GM23338 (cell line): Measurements from ENCODE around the gene TRIM59. TPM values are rescaled to one million over a fixed set of nuclear protein-coding genes. Genes with fewer than 3 reads are reported as not detected.

Experiments
- ATAC-seq: fragments of 200-7000 bp; cut with Tn5 transposase; 3 replicates; pipeline ENCODE4 v1.9.1; 2020
- DNase-seq: peaks from one replicate; pipeline ENCODE4 v3.0.0-alpha.2; 2015; ENCODE audit warnings: low spot score
- H2AFZ ChIP-seq: fragments of 200-600 bp; sonication (generic); 2 replicates; pipeline ENCODE4 v1.8.0; 2016; ENCODE audit warnings: antibody characterized with exemption, mild to moderate bottlenecking, moderate library complexity
- H3F3A ChIP-seq: fragments of 200-600 bp; sonication (generic); replicated peaks from 2 replicates; pipeline ENCODE4 v1.8.0; 2017; ENCODE audit warnings: antibody characterized with exemption, mixed run types, low read depth
- H3K27ac ChIP-seq: fragments of 200-600 bp; sonication (generic); 2 replicates; pipeline ENCODE4 v1.6.1; 2016; ENCODE audit warnings: low read depth
- H3K27me3 ChIP-seq: fragments of 200-600 bp; sonication (generic); 2 replicates; pipeline ENCODE4 v1.8.0; 2016; ENCODE audit warnings: mild to moderate bottlenecking, mixed run types, moderate library complexity; ENCODE audit not compliant: insufficient read depth
- H3K36me3 ChIP-seq: fragments of 200-600 bp; sonication (generic); 2 replicates; pipeline ENCODE4 v1.8.0; 2016; ENCODE audit warnings: mild to moderate bottlenecking; ENCODE audit not compliant: insufficient read depth
- H3K4me1 ChIP-seq: fragments of 200-600 bp; sonication (generic); 2 replicates; pipeline ENCODE4 v1.8.0; 2016; ENCODE audit warnings: mild to moderate bottlenecking, moderate library complexity; ENCODE audit not compliant: insufficient read depth
- H3K4me2 ChIP-seq: fragments of 200-600 bp; sonication (generic); 2 replicates; pipeline ENCODE4 v1.7.1; 2017; ENCODE audit warnings: mixed run types
- H3K4me3 ChIP-seq: fragments of 200-600 bp; sonication (generic); 2 replicates; pipeline ENCODE4 v1.6.1; 2016; ENCODE audit warnings: mixed run types
- H3K79me2 ChIP-seq: fragments of 200-600 bp; sonication (generic); replicated peaks from 2 replicates; pipeline ENCODE4 v1.8.0; 2017; ENCODE audit warnings: mild to moderate bottlenecking; ENCODE audit not compliant: insufficient read depth
- H3K9me2 ChIP-seq: fragments of 200-600 bp; sonication (generic); 2 replicates; pipeline ENCODE4 v1.8.0; 2017; ENCODE audit not compliant: insufficient read depth
- H4K20me1 ChIP-seq: fragments of 200-600 bp; sonication (generic); replicated peaks from 2 replicates; pipeline ENCODE4 v1.8.0; 2017; ENCODE audit warnings: mild to moderate bottlenecking; ENCODE audit not compliant: insufficient read depth
- H3K27ac Mint-ChIP-seq: 2 replicates; pipeline ENCODE4 v1.8.0; 2020; ENCODE audit warnings: inconsistent platforms, mild to moderate bottlenecking, moderate library complexity, mixed read lengths
- H3K27me3 Mint-ChIP-seq: 3 replicates; pipeline ENCODE4 v1.8.0; 2022; ENCODE audit warnings: low read depth, mild to moderate bottlenecking, moderate library complexity, mixed read lengths, inconsistent platforms; ENCODE audit not compliant: insufficient read depth, poor library complexity
- H3K36me3 Mint-ChIP-seq: 3 replicates; pipeline ENCODE4 v1.8.0; 2021; ENCODE audit warnings: low read depth, mild to moderate bottlenecking, inconsistent platforms, moderate library complexity, mixed read lengths
- H3K4me1 Mint-ChIP-seq: 3 replicates; pipeline ENCODE4 v1.8.0; 2020; ENCODE audit warnings: mild to moderate bottlenecking, inconsistent platforms, mixed read lengths
- H3K4me3 Mint-ChIP-seq: 3 replicates; pipeline ENCODE4 v1.8.0; 2021; ENCODE audit warnings: moderate library complexity, mild to moderate bottlenecking, inconsistent platforms, mixed read lengths
- H3K9me3 Mint-ChIP-seq: 3 replicates; pipeline ENCODE4 v1.8.0; 2020; ENCODE audit warnings: moderate library complexity, mild to moderate bottlenecking, inconsistent platforms, mixed read lengths
- CREB1 ChIP-seq: fragments of 250-450 bp; sonication (Bioruptor Pico); IDR thresholded peaks from 2 replicates; pipeline ENCODE4 v1.5.0; 2020; ENCODE audit warnings: low read depth, mild to moderate bottlenecking, moderate library complexity
- CTCF ChIP-seq, 2 experiments: fragments of 200-600 bp in 1 of 2; sonication (generic) in 1 of 2; conservative IDR thresholded peaks; 2 replicates each; pipeline versions ENCODE4 v1.5.1 to v1.6.1; 2016 to 2017; ENCODE audit warnings: antibody characterized with exemption in 2 of 2, low read depth in 2 of 2, mild to moderate bottlenecking in 2 of 2, moderate library complexity in 1 of 2
- ETS1 ChIP-seq: IDR thresholded peaks from 2 replicates; pipeline ENCODE4 v1.6.1; 2016; ENCODE audit warnings: antibody characterized with exemption
- EZH2 ChIP-seq: fragments of 200-600 bp; sonication (generic); IDR thresholded peaks from one replicate; pipeline ENCODE4 v1.8.0; 2017; ENCODE audit warnings: antibody characterized with exemption, mild to moderate bottlenecking, low read depth; ENCODE audit not compliant: unreplicated experiment
- EZH2phosphoT487 ChIP-seq: fragments of 200-600 bp; sonication (generic); IDR thresholded peaks from one replicate; pipeline ENCODE4 v1.8.1; 2018; ENCODE audit warnings: antibody characterized with exemption; ENCODE audit not compliant: unreplicated experiment
- JUNB ChIP-seq: IDR thresholded peaks from one replicate; pipeline ENCODE4 v1.6.1; 2016; ENCODE audit warnings: antibody characterized with exemption; ENCODE audit not compliant: unreplicated experiment
- NANOG ChIP-seq: IDR thresholded peaks from 2 replicates; pipeline ENCODE4 v1.6.1; 2016; ENCODE audit warnings: antibody characterized with exemption, borderline replicate concordance
- POLR2AphosphoS5 ChIP-seq: IDR thresholded peaks from 2 replicates; pipeline ENCODE4 v1.6.1; 2016; ENCODE audit warnings: antibody characterized with exemption, low read depth
- STAT1 ChIP-seq: IDR thresholded peaks from one replicate; pipeline ENCODE4 v1.6.1; 2016; ENCODE audit warnings: antibody characterized with exemption; ENCODE audit not compliant: unreplicated experiment
- ZNF114 ChIP-seq: fragments of 250-450 bp; sonication (Bioruptor Pico); IDR thresholded peaks from 2 replicates; pipeline ENCODE4 v1.5.0; 2020; ENCODE audit warnings: mild to moderate bottlenecking, moderate library complexity
- ZNF331 ChIP-seq: fragments of 250-450 bp; sonication (Bioruptor Pico); IDR thresholded peaks from 2 replicates; pipeline ENCODE4 v1.5.0; 2020; ENCODE audit warnings: low read depth, mild to moderate bottlenecking, moderate library complexity
- polyA plus RNA-seq: library from polyadenylated mRNA; unstranded; fragments of >200 nt; fragmentation: Nextera tagmentation; extraction: Ambion mirVana; gene quantifications from 2 replicates; pipeline ENCODE4 v1.2.1, GENCODE V29; 2016
- total RNA-seq: library from RNA; depleted of rRNA; stranded (reverse); fragments of >200 nt; shearing (Covaris generic); gene quantifications from 2 replicates; pipeline ENCODE4 v1.2.3, GENCODE V29; 2014
- TF ChIP-seq, protein P1 (sequence below): IDR thresholded peaks from one replicate; pipeline ENCODE4 v1.6.1; 2018; ENCODE audit warnings: antibody characterized with exemption; ENCODE audit not compliant: unreplicated experiment
- TF ChIP-seq, protein P2 (sequence below): fragments of 250-450 bp; sonication (Bioruptor Pico); IDR thresholded peaks from 2 replicates; pipeline ENCODE4 v1.5.0; 2020; ENCODE audit warnings: mild to moderate bottlenecking, moderate library complexity

Gene TRIM59
- total and polyA plus RNA-seq, 2 experiments from 2014 or later: 46.2 to 98.6 TPM

DNA sequence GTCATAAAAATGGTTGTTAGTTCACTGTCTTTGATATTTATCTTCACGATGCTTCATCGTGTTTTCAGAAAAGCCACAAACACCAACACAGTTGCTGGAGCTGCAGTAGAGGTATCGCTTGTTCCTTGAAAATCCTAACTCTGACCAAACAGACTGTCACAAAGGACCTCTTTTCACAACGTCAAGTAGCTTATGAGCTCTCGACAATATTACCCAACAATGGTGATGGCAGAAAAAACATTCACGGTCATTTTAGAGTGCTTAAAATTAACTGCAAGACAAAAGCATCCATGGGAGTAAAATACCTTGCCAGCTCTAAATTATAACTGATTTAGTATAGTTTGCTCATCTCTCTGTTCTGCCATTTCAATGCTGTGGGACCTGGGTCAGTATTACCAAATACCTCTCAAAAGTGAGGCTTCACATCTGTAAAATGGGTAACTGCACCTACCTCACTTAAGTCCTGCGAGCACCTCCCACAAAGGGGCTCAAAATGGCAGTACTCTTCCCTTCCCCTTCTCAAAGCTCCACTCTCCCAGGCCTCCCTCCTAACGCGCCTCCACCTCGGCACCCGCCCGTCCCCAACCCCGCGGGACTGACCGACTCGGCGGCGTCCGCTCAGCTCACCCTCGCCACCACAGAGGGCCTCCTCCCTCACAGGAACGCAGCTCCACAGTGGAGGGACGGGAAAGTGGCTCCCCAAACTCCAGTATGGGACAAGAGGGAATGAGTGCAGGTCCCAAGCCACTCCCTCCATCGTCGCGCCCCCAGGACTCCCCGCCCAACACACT, 546 bp downstream of the TRIM59 start:
- H3K9me3 Mint-ChIP-seq: no peaks in the 10 kb centered on the region; the same call in 2 of the 3 replicates
- H3K27me3 ChIP-seq: no peaks in the 10 kb centered on the region
- H3K4me3 ChIP-seq: peak overlapping the region; percentile 65
- TF ChIP-seq EZH2phosphoT487 (no peak), ZNF114 (CRISPR knock-in tag) (no peak), JUNB (no peak), CTCF (conservative IDR thresholded peaks at IDR 0.05; ENCODE audit: low read depth in 2 of 2) (no peak), ETS1 (no peak), ZNF331 (CRISPR knock-in tag) (no peak), STAT1 (no peak), NANOG (no peak), POLR2AphosphoS5 (no peak), CREB1 (CRISPR knock-in tag) (no peak), EZH2 (no peak)
- TF ChIP-seq, protein P1, sequence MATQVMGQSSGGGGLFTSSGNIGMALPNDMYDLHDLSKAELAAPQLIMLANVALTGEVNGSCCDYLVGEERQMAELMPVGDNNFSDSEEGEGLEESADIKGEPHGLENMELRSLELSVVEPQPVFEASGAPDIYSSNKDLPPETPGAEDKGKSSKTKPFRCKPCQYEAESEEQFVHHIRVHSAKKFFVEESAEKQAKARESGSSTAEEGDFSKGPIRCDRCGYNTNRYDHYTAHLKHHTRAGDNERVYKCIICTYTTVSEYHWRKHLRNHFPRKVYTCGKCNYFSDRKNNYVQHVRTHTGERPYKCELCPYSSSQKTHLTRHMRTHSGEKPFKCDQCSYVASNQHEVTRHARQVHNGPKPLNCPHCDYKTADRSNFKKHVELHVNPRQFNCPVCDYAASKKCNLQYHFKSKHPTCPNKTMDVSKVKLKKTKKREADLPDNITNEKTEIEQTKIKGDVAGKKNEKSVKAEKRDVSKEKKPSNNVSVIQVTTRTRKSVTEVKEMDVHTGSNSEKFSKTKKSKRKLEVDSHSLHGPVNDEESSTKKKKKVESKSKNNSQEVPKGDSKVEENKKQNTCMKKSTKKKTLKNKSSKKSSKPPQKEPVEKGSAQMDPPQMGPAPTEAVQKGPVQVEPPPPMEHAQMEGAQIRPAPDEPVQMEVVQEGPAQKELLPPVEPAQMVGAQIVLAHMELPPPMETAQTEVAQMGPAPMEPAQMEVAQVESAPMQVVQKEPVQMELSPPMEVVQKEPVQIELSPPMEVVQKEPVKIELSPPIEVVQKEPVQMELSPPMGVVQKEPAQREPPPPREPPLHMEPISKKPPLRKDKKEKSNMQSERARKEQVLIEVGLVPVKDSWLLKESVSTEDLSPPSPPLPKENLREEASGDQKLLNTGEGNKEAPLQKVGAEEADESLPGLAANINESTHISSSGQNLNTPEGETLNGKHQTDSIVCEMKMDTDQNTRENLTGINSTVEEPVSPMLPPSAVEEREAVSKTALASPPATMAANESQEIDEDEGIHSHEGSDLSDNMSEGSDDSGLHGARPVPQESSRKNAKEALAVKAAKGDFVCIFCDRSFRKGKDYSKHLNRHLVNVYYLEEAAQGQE: no peak
- TF ChIP-seq, protein P2, sequence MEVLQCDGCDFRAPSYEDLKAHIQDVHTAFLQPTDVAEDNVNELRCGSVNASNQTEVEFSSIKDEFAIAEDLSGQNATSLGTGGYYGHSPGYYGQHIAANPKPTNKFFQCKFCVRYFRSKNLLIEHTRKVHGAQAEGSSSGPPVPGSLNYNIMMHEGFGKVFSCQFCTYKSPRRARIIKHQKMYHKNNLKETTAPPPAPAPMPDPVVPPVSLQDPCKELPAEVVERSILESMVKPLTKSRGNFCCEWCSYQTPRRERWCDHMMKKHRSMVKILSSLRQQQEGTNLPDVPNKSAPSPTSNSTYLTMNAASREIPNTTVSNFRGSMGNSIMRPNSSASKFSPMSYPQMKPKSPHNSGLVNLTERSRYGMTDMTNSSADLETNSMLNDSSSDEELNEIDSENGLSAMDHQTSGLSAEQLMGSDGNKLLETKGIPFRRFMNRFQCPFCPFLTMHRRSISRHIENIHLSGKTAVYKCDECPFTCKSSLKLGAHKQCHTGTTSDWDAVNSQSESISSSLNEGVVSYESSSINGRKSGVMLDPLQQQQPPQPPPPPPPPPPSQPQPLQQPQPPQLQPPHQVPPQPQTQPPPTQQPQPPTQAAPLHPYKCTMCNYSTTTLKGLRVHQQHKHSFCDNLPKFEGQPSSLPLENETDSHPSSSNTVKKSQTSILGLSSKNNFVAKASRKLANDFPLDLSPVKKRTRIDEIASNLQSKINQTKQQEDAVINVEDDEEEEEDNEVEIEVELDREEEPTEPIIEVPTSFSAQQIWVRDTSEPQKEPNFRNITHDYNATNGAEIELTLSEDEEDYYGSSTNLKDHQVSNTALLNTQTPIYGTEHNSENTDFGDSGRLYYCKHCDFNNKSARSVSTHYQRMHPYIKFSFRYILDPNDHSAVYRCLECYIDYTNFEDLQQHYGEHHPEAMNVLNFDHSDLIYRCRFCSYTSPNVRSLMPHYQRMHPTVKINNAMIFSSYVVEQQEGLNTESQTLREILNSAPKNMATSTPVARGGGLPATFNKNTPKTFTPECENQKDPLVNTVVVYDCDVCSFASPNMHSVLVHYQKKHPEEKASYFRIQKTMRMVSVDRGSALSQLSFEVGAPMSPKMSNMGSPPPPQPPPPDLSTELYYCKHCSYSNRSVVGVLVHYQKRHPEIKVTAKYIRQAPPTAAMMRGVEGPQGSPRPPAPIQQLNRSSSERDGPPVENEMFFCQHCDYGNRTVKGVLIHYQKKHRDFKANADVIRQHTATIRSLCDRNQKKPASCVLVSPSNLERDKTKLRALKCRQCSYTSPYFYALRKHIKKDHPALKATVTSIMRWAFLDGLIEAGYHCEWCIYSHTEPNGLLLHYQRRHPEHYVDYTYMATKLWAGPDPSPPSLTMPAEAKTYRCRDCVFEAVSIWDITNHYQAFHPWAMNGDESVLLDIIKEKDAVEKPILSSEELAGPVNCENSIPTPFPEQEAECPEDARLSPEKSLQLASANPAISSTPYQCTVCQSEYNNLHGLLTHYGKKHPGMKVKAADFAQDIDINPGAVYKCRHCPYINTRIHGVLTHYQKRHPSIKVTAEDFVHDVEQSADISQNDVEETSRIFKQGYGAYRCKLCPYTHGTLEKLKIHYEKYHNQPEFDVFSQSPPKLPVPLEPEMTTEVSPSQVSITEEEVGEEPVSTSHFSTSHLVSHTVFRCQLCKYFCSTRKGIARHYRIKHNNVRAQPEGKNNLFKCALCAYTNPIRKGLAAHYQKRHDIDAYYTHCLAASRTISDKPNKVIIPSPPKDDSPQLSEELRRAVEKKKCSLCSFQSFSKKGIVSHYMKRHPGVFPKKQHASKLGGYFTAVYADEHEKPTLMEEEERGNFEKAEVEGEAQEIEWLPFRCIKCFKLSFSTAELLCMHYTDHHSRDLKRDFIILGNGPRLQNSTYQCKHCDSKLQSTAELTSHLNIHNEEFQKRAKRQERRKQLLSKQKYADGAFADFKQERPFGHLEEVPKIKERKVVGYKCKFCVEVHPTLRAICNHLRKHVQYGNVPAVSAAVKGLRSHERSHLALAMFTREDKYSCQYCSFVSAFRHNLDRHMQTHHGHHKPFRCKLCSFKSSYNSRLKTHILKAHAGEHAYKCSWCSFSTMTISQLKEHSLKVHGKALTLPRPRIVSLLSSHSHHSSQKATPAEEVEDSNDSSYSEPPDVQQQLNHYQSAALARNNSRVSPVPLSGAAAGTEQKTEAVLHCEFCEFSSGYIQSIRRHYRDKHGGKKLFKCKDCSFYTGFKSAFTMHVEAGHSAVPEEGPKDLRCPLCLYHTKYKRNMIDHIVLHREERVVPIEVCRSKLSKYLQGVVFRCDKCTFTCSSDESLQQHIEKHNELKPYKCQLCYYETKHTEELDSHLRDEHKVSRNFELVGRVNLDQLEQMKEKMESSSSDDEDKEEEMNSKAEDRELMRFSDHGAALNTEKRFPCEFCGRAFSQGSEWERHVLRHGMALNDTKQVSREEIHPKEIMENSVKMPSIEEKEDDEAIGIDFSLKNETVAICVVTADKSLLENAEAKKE: no peak
- peak overlapping the region; percentile 80 for H3K4me2 ChIP-seq
- peaks cover 16% of the 10 kb centered on the region for H3K4me1 Mint-ChIP-seq
- H3K27me3 Mint-ChIP-seq: peaks cover 2% of the 10 kb centered on the region
- peaks cover 10% of the 10 kb centered on the region for H3K4me1 ChIP-seq
- peak; percentile 64 for ATAC-seq
- H4K20me1 ChIP-seq: peaks cover 3% of the 10 kb centered on the region; the same call in 1 of the 2 replicates
- H3K9me2 ChIP-seq: no peaks in the 10 kb centered on the region
- H3K36me3 ChIP-seq: peaks cover 8% of the 10 kb centered on the region; the same call in 1 of the 2 replicates
- H3F3A ChIP-seq: no peaks in the 10 kb centered on the region
- H2AFZ ChIP-seq: peak overlapping the region; percentile 8; the same call in 1 of the 2 replicates
- H3K27ac ChIP-seq: peak overlapping the region; percentile 98
- DNase-seq: no peak
- peaks cover 43% of the 10 kb centered on the region for H3K36me3 Mint-ChIP-seq
- H3K4me3 Mint-ChIP-seq: peak overlapping the region; percentile 97
- H3K27ac Mint-ChIP-seq: peak overlapping the region; percentile 99
- peaks cover 52% of the 10 kb centered on the region for H3K79me2 ChIP-seq
